Keratinocyte (primary cell): ENCODE data around the gene CBY1. TPM values are rescaled to one million over a fixed set of nuclear protein-coding genes. Genes with fewer than 3 reads are reported as not detected.

ENCODE experiments used
- DNase-seq: peaks from one replicate; pipeline ENCODE4 v3.0.0-alpha.2; 2011; ENCODE audit warnings: low read depth, missing footprints, low spot score
- FAIRE-seq: peaks from 2 replicates; lab custom pipeline; 2011; peaks lifted over from hg19 to GRCh38; lab: Jason Lieb, UNC
- H2AFZ ChIP-seq: 2 replicates; pipeline ENCODE4 v1.6.0; 2012; ENCODE audit warnings: low read length, control low read depth, inconsistent platforms; ENCODE audit not compliant: control insufficient read depth
- H3K27ac ChIP-seq: 2 replicates; pipeline ENCODE4 v1.5.1; 2011; ENCODE audit warnings: low read length; ENCODE audit not compliant: control insufficient read depth, insufficient read depth
- H3K27me3 ChIP-seq: 3 replicates; pipeline ENCODE4 v1.6.0; 2011; ENCODE audit warnings: low read length; ENCODE audit not compliant: control insufficient read depth, insufficient read depth; ENCODE audit errors: extremely low read depth
- H3K36me3 ChIP-seq, 2 experiments: 2 replicates in 1 of 2; 3 replicates in 1 of 2; pipeline ENCODE4 v1.5.1; 2011; ENCODE audit warnings: low read length in 2 of 2, mild to moderate bottlenecking in 1 of 2; ENCODE audit not compliant: control insufficient read depth in 2 of 2, insufficient read depth in 2 of 2; ENCODE audit errors: extremely low read depth in 1 of 2
- H3K4me1 ChIP-seq: 3 replicates; pipeline ENCODE4 v1.5.1; 2011; ENCODE audit warnings: low read length; ENCODE audit not compliant: control insufficient read depth, insufficient read depth; ENCODE audit errors: extremely low read depth
- H3K4me2 ChIP-seq: 3 replicates; pipeline ENCODE4 v1.6.0; 2011; ENCODE audit warnings: low read depth, low read length; ENCODE audit not compliant: control insufficient read depth, insufficient read depth; ENCODE audit errors: extremely low read depth
- H3K4me3 ChIP-seq, 3 experiments: fragments of 200-600 bp in 1 of 3; sonication (generic) in 1 of 3; 2 replicates in 2 of 3; 3 replicates in 1 of 3; pipeline ENCODE4 v1.5.1; 2011 to 2016; ENCODE audit warnings: low read length in 3 of 3, mild to moderate bottlenecking in 3 of 3, control low read depth in 2 of 3, inconsistent platforms in 1 of 3, low read depth in 1 of 3, mixed read lengths in 1 of 3, mixed run types in 1 of 3, moderate library complexity in 1 of 3; ENCODE audit not compliant: control insufficient read depth in 2 of 3, insufficient read depth in 2 of 3; ENCODE audit errors: extremely low read depth in 1 of 3
- H3K79me2 ChIP-seq: 2 replicates; pipeline ENCODE4 v1.6.0; 2012; ENCODE audit warnings: low read length; ENCODE audit not compliant: control insufficient read depth, insufficient read depth
- H3K9ac ChIP-seq: 3 replicates; pipeline ENCODE4 v1.6.0; 2011; ENCODE audit warnings: low read length; ENCODE audit not compliant: control insufficient read depth, insufficient read depth; ENCODE audit errors: extremely low read depth
- H3K9me1 ChIP-seq: 3 replicates; pipeline ENCODE4 v1.6.0; 2011; ENCODE audit warnings: low read length; ENCODE audit not compliant: control insufficient read depth, insufficient read depth; ENCODE audit errors: extremely low read depth
- H3K9me3 ChIP-seq: 2 replicates; pipeline ENCODE4 v1.5.1; 2012; ENCODE audit warnings: low read depth, low read length; ENCODE audit not compliant: control insufficient read depth
- H4K20me1 ChIP-seq: 3 replicates; pipeline ENCODE4 v1.6.0; 2011; ENCODE audit warnings: low read length; ENCODE audit not compliant: control insufficient read depth, insufficient read depth; ENCODE audit errors: extremely low read depth
- CTCF ChIP-seq, 3 experiments: IDR thresholded peaks in 1 of 3; conservative IDR thresholded peaks in 1 of 3; optimal IDR thresholded peaks in 1 of 3; 2 replicates in 2 of 3; 3 replicates in 1 of 3; pipeline versions ENCODE3 to v1.5.1; 2011; ENCODE audit warnings: low read length in 3 of 3, mild to moderate bottlenecking in 3 of 3, moderate library complexity in 2 of 3, control low read depth in 1 of 3, inconsistent platforms in 1 of 3; ENCODE audit not compliant: insufficient read depth in 2 of 3; ENCODE audit errors: extremely low read depth in 1 of 3
- EZH2 ChIP-seq: IDR thresholded peaks from one replicate; pipeline ENCODE4 v1.6.1; 2012; ENCODE audit warnings: inconsistent platforms, mild to moderate bottlenecking, low read length, moderate library complexity
- dilution Hi-C: fragments of 300-500 bp; cut with MboI; formaldehyde crosslinking; loops from one replicate; pipeline ENCODE4 v1.7.0; 2020; ENCODE audit warnings: low sequenced_read_pairs; ENCODE audit not compliant: extremely low pct_ligation_motif_present
- polyA plus RNA-seq, 5 experiments: library from polyadenylated mRNA; depleted of rRNA in 3 of 5; stranded (reverse) in 3 of 5; stranded (forward) in 1 of 5; unstranded in 1 of 5; fragments of >200 nt; gene quantifications; 1 replicate in 1 of 5; 2 replicates in 3 of 5; 3 replicates in 1 of 5; pipeline versions ENCODE4 v1.2.1 to v1.2.3, GENCODE V29; 2011 to 2012; ENCODE audit warnings: missing spikeins in 2 of 5, low read depth in 1 of 5, low replicate concordance in 1 of 5

The CBY1 gene
- polyA plus RNA-seq, 1 donor (not counting 4 experiments of a cell fraction or from before 2014, with no cell fraction given): 40.3 TPM

GRCh38 chr22:38696606-38697424 is 40.4 kb downstream of the CBY1 start:
- Histone ChIP-seq H3K9ac (peak overlapping the region; percentile 54), H3K9me3 (no peaks in the 10 kb centered on the region), H3K79me2 (peaks cover 69% of the 10 kb centered on the region), H3K4me1 (peaks cover 45% of the 10 kb centered on the region), H2AFZ (no peak overlapping the region), H3K4me2 (peak overlapping the region; percentile 89), H3K27ac (peak overlapping the region; percentile 83), H3K36me3 (peaks cover 5 to 13% of the 10 kb centered on the region in 2 experiments), H3K4me3 (peak overlapping the region in 2 of 3 experiments; percentile 1 to 81), H3K9me1 (no peaks in the 10 kb centered on the region), H4K20me1 (no peaks in the 10 kb centered on the region), H3K27me3 (no peaks in the 10 kb centered on the region)
- FAIRE-seq: peak; percentile 95
- dilution Hi-C loops: no loop called here
- TF ChIP-seq EZH2 (no peak), CTCF (optimal IDR thresholded peaks at IDR 0.05 in 1 of 3, IDR thresholded peaks at IDR 0.05 in 1 of 3, conservative IDR thresholded peaks at IDR 0.05 in 1 of 3; ENCODE audit: extremely low read depth in 1 of 3, insufficient read depth in 2 of 3, low read length in 3 of 3) (no peak)
- peak; percentile 83 for DNase-seq

GRCh38 chr22:38697425-38698089 is 41.1 kb downstream of the CBY1 start:
- no peaks in the 10 kb centered on the region for H3K27me3 ChIP-seq
- peak overlapping the region; percentile 54 for H3K9ac ChIP-seq
- DNase-seq (no peak), FAIRE-seq (no peak)
- H3K9me3 ChIP-seq: no peaks in the 10 kb centered on the region
- no peaks in the 10 kb centered on the region for H3K9me1 ChIP-seq
- peak overlapping the region; percentile 89 for H3K4me2 ChIP-seq
- peaks cover 5 to 13% of the 10 kb centered on the region in 2 experiments for H3K36me3 ChIP-seq
- H4K20me1 ChIP-seq: no peaks in the 10 kb centered on the region
- TF ChIP-seq EZH2 (no peak), CTCF (optimal IDR thresholded peaks at IDR 0.05 in 1 of 3, IDR thresholded peaks at IDR 0.05 in 1 of 3, conservative IDR thresholded peaks at IDR 0.05 in 1 of 3; ENCODE audit: extremely low read depth in 1 of 3, insufficient read depth in 2 of 3, low read length in 3 of 3) (no peak)
- H2AFZ ChIP-seq: no peak overlapping the region
- dilution Hi-C loops: no loop called here
- peaks cover 45% of the 10 kb centered on the region for H3K4me1 ChIP-seq
- peak overlapping the region; percentile 83 for H3K27ac ChIP-seq
- H3K79me2 ChIP-seq: peaks cover 67% of the 10 kb centered on the region
- H3K4me3 ChIP-seq: peak overlapping the region in 2 of 3 experiments; percentile 13 to 81
